Naive thymus-derived CD4-positive, alpha-beta T cell (primary cell): ENCODE data around the gene DNAJC10. TPM values are rescaled to one million over a fixed set of nuclear protein-coding genes. Genes with fewer than 3 reads are reported as not detected.

Experiments
- ATAC-seq: fragments of 150-1000 bp; cut with Tn5 transposase; 2 replicates; pipeline ENCODE4 v1.10.0; 2021; ENCODE audit warnings: mild to moderate bottlenecking, moderate library complexity
- CTCF ChIA-PET: fragments of 350-600 bp; sonication (Branson Sonifier 250); formaldehyde crosslinking; loops from one replicate; lab custom pipeline; 2021; ENCODE audit warnings: antibody characterized with exemption; lab: Charles Lee
- POLR2A ChIA-PET: fragments of 350-600 bp; sonication (Branson Sonifier 250); formaldehyde crosslinking; loops from one replicate; lab custom pipeline; 2021; ENCODE audit warnings: antibody characterized with exemption, inconsistent platforms; lab: Charles Lee
- DNase-seq, 9 donors: peaks; one replicate each; pipeline versions ENCODE4 v3.0.0 to v3.0.0-alpha.2; 2020 to 2022; ENCODE audit warnings: mixed read lengths in 1 of 9
- H3K27ac ChIP-seq: one replicate; pipeline ENCODE4 v1.7.0; 2013; ENCODE audit warnings: mild to moderate bottlenecking, low read depth, low read length, moderate library complexity
- H3K27me3 ChIP-seq, 2 donors: one replicate each; pipeline ENCODE4 v1.7.0; 2013; ENCODE audit warnings: low read length in 2 of 2, mild to moderate bottlenecking in 2 of 2, moderate library complexity in 2 of 2; ENCODE audit not compliant: control insufficient read depth in 2 of 2, insufficient read depth in 2 of 2
- H3K36me3 ChIP-seq, 3 experiments: 1 replicate in 2 of 3; 2 replicates in 1 of 3; pipeline ENCODE4 v1.7.0; 2013; ENCODE audit warnings: low read length in 3 of 3, mild to moderate bottlenecking in 3 of 3, moderate library complexity in 1 of 3; ENCODE audit not compliant: insufficient read depth in 3 of 3, control insufficient read depth in 2 of 3
- H3K4me1 ChIP-seq, 2 donors: one replicate each; pipeline ENCODE4 v1.7.0; 2013; ENCODE audit warnings: low read length in 2 of 2, mild to moderate bottlenecking in 2 of 2, moderate library complexity in 1 of 2; ENCODE audit not compliant: control insufficient read depth in 2 of 2, insufficient read depth in 2 of 2
- H3K4me3 ChIP-seq: 2 replicates; pipeline ENCODE4 v1.7.0; 2013; ENCODE audit warnings: mild to moderate bottlenecking, low read length
- H3K9me3 ChIP-seq, 3 experiments: 1 replicate in 2 of 3; 2 replicates in 1 of 3; pipeline ENCODE4 v1.7.0; 2013; ENCODE audit warnings: low read length in 3 of 3; ENCODE audit not compliant: control insufficient read depth in 2 of 3
- H3K27ac Mint-ChIP-seq, 9 donors: one replicate each; pipeline ENCODE4 v1.8.0; 2020 to 2022; ENCODE audit warnings: mixed read lengths in 9 of 9, mild to moderate bottlenecking in 8 of 9, moderate library complexity in 5 of 9, inconsistent platforms in 2 of 9
- H3K27me3 Mint-ChIP-seq, 5 donors: one replicate each; pipeline ENCODE4 v1.8.0; 2021 to 2022; ENCODE audit warnings: mixed read lengths in 5 of 5, mild to moderate bottlenecking in 1 of 5
- H3K36me3 Mint-ChIP-seq, 5 donors: one replicate each; pipeline ENCODE4 v1.8.0; 2020 to 2022; ENCODE audit warnings: mixed read lengths in 5 of 5, mild to moderate bottlenecking in 3 of 5, inconsistent platforms in 1 of 5
- H3K4me1 Mint-ChIP-seq, 7 donors: one replicate each; pipeline ENCODE4 v1.8.0; 2020 to 2022; ENCODE audit warnings: mixed read lengths in 7 of 7, mild to moderate bottlenecking in 3 of 7, inconsistent platforms in 1 of 7
- H3K4me3 Mint-ChIP-seq, 10 donors: one replicate each; pipeline ENCODE4 v1.8.0; 2020 to 2022; ENCODE audit warnings: mild to moderate bottlenecking in 10 of 10, mixed read lengths in 10 of 10, moderate library complexity in 6 of 10, inconsistent platforms in 2 of 10
- H3K9me3 Mint-ChIP-seq, 11 donors: one replicate each; pipeline ENCODE4 v1.8.0; 2020 to 2022; ENCODE audit warnings: mixed read lengths in 11 of 11, mild to moderate bottlenecking in 4 of 11, inconsistent platforms in 1 of 11, moderate library complexity in 1 of 11
- intact Hi-C, 2 donors: fragments of 100-400 bp; cut with micrococcal nuclease; formaldehyde crosslinking; loops; one replicate each; pipeline ENCODE4 v1.15.1; 2023
- polyA plus RNA-seq, 2 donors: library from polyadenylated mRNA; unstranded; fragments of 300-500 nt; fragmentation: Illumina TruSeq; gene quantifications; one replicate each; pipeline ENCODE4 v1.2.3, GENCODE V29; 2021
- total RNA-seq, 6 experiments: library from RNA in 5 of 6; stranded (reverse) in 5 of 6; gene quantifications; 1 replicate in 5 of 6; 2 replicates in 1 of 6; pipeline ENCODE4 v1.2.3 and lab custom pipeline; 2021 to 2026

DNAJC10 gene
- total and polyA plus RNA-seq, 7 experiments from 2014 or later = 35.9 to 70.4 (median 52.8) TPM

GRCh38 chr2:182706751-182707150, 9.3 kb upstream of the DNAJC10 start:
- Mint-ChIP-seq H3K9me3 (no peaks in the 10 kb centered on the region), H3K4me3 (no peak overlapping the region), H3K4me1 (no peaks in the 10 kb centered on the region), H3K27ac (no peak overlapping the region), H3K36me3 (no peaks in the 10 kb centered on the region), H3K27me3 (peaks cover 19 to 63% (median 38%) of the 10 kb centered on the region in 5 donors)
- CTCF ChIA-PET = no interaction called here
- Histone ChIP-seq H3K36me3 (no peaks in the 10 kb centered on the region), H3K27me3 (peaks cover 0 to 6% of the 10 kb centered on the region in 2 donors), H3K9me3 (no peaks in the 10 kb centered on the region), H3K4me1 (no peaks in the 10 kb centered on the region), H3K27ac (no peak overlapping the region), H3K4me3 (no peak overlapping the region)
- intact Hi-C loops = no loop called here
- POLR2A ChIA-PET = no interaction called here
- no peak for DNase-seq
- ATAC-seq = no peak

DNA sequence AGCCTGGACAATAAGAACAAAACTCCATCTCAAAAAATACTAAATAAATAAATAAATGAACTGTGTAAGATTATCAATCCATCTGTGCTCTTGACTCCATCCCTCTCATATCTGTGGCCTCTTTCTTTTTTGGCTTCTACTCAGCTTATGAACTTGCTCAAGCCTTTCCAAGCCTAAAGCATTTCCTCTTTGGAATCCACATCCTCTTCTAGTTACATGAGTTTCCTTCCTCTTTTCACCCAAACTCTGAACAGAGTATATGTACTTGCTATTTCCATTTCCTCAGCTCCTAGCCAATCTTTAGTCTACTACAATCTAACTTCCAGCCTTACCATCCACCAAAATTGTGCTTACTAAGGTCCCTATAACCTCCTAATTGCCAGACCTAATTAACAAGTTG, 2.5 kb upstream of the DNAJC10 start:
- CTCF ChIA-PET = no interaction called here
- no peak overlapping the region for H3K4me3 ChIP-seq
- H3K4me1 ChIP-seq = peaks cover 9 to 16% of the 10 kb centered on the region in 2 donors
- H3K36me3 Mint-ChIP-seq = no peaks in the 10 kb centered on the region
- H3K9me3 ChIP-seq = no peaks in the 10 kb centered on the region
- H3K27me3 Mint-ChIP-seq = peaks cover 7 to 30% (median 16%) of the 10 kb centered on the region in 5 donors
- H3K27me3 ChIP-seq = no peaks in the 10 kb centered on the region
- peaks cover 0 to 8% (median 0%) of the 10 kb centered on the region in 3 experiments for H3K36me3 ChIP-seq
- H3K27ac ChIP-seq = no peak overlapping the region
- H3K9me3 Mint-ChIP-seq = no peaks in the 10 kb centered on the region
- intact Hi-C loops = no loop called here
- H3K4me3 Mint-ChIP-seq = peak overlapping the region in 1 of 10 donors; percentile 1
- ATAC-seq (no peak), DNase-seq (no peak)
- POLR2A ChIA-PET = no interaction called here
- H3K4me1 Mint-ChIP-seq = peaks cover 0 to 9% (median 7%) of the 10 kb centered on the region in 7 donors
- H3K27ac Mint-ChIP-seq = peak overlapping the region in 3 of 9 donors; percentile 5 to 65 (median 24)

DNA sequence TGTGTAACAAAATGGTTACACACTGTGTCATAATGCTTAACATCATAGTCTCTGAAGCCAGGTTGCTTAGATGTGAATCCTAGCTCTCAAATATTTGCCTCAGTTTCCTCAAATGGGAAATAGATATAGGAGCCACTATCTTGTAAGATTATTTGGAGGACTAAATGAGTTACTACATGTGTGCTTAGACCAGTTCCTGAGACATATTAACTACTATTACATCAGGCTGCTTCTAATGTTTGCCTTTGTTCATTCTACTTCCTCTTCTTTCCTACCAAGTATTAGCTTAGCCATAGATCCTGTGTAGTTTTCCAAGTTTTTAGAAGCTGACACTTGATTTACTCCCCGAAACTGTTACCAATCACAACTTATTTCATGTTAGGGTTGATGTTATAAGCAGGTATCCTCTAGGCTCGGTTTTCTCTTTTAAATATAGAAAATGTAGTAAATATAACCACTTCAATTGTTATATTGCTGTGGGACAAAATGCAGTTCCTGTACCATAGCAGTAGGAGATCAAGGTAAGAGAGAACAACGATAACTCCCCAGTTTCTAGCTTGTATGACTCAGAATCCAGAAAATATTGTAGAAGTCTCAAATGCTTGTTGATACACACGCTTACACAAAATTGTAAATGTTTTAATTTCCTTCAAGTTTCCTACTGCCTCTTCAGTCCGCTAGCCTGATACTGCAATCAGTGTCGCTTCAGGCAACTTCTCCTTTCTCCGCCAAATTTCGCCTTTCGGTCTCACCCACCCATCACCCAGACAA, 751 bp upstream of the DNAJC10 start:
- POLR2A ChIA-PET = interaction anchor here (0.6 kb wide), 1 partner anchor 325 kb away, joined by 5 read pairs; no protein-coding TSS in a partner anchor
- peaks cover 0 to 11% (median 7%) of the 10 kb centered on the region in 7 donors for H3K4me1 Mint-ChIP-seq
- Histone ChIP-seq H3K27me3 (no peaks in the 10 kb centered on the region), H3K36me3 (peaks cover 0 to 8% (median 0%) of the 10 kb centered on the region in 3 experiments), H3K27ac (peak overlapping the region; percentile 73), H3K4me3 (peak overlapping the region; percentile 86), H3K4me1 (peaks cover 9 to 16% of the 10 kb centered on the region in 2 donors), H3K9me3 (no peaks in the 10 kb centered on the region)
- H3K27ac Mint-ChIP-seq = no peak overlapping the region
- H3K4me3 Mint-ChIP-seq = no peak overlapping the region
- no peaks in the 10 kb centered on the region for H3K9me3 Mint-ChIP-seq
- DNase-seq = no peak
- CTCF ChIA-PET = no interaction called here
- no peaks in the 10 kb centered on the region for H3K36me3 Mint-ChIP-seq
- H3K27me3 Mint-ChIP-seq = peaks cover 6 to 19% (median 8%) of the 10 kb centered on the region in 5 donors
- peak; percentile 18 for ATAC-seq
- intact Hi-C loops = loop anchor here (1.0 to 5.0 kb wide), 5 partner anchors 48 to 1733 kb away; partner anchors contain the start of genes ITPRID2 (in 1 of the 2) and UBE2E3 (in 1 of the 2)

GRCh38 chr2:182716650-182716979, 558 bp downstream of the DNAJC10 start:
- no peak for ATAC-seq
- H3K4me3 Mint-ChIP-seq = no peak overlapping the region

DNA sequence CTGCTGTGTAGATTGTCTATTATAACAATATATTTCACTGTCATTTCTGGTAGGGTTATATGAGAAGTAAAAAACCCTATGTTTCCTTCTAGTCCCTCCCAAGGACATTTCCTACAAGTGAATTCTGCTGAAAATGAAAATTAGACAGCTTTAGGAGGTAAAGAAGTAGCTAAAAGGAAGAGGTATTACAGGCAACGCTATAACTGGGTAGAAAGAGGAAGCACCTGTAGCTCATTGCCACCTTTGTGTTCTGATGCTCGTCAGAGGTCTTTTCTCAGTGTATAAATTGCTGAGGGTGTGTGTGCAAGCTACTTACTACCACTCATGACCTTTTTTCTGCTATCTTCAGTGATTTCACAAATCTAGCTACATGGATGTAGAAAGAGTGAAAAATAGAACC, 1.4 kb downstream of the DNAJC10 start:
- Mint-ChIP-seq H3K4me1 (peaks cover 0 to 13% (median 9%) of the 10 kb centered on the region in 7 donors), H3K27ac (no peak overlapping the region), H3K9me3 (no peaks in the 10 kb centered on the region), H3K4me3 (no peak overlapping the region), H3K36me3 (peaks cover 0 to 6% (median 4%) of the 10 kb centered on the region in 5 donors), H3K27me3 (peaks cover 0 to 7% (median 0%) of the 10 kb centered on the region in 5 donors)
- peaks cover 0 to 8% (median 0%) of the 10 kb centered on the region in 3 experiments for H3K36me3 ChIP-seq
- H3K27me3 ChIP-seq = no peaks in the 10 kb centered on the region
- H3K27ac ChIP-seq = no peak overlapping the region
- intact Hi-C loops = loop anchor here (2.0 to 5.0 kb wide), 5 partner anchors 15 to 1735 kb away; partner anchors contain the start of genes ITPRID2 (in 1 of the 2) and UBE2E3 (in 1 of the 2)
- no peaks in the 10 kb centered on the region for H3K9me3 ChIP-seq
- H3K4me1 ChIP-seq = peaks cover 9 to 16% of the 10 kb centered on the region in 2 donors
- ATAC-seq (no peak), DNase-seq (peak in 5 of 9 donors; percentile 8 to 25 (median 17))
- POLR2A ChIA-PET = no interaction called here
- H3K4me3 ChIP-seq = no peak overlapping the region
- CTCF ChIA-PET = no interaction called here

More at GRCh38 chr2:182716650-182716979, 558 bp downstream of the DNAJC10 start:
- H3K27ac ChIP-seq = peak overlapping the region; percentile 73
- no peak for DNase-seq
- CTCF ChIA-PET = interaction anchor here (0.6 kb wide), 2 partner anchors 405 to 1696 kb away, joined by 3 read pairs; no protein-coding TSS in a partner anchor
- H3K9me3 Mint-ChIP-seq = no peaks in the 10 kb centered on the region
- peaks cover 9 to 16% of the 10 kb centered on the region in 2 donors for H3K4me1 ChIP-seq
- peaks cover 0 to 8% (median 0%) of the 10 kb centered on the region in 3 experiments for H3K36me3 ChIP-seq
- peak overlapping the region; percentile 86 for H3K4me3 ChIP-seq
- peaks cover 0 to 7% (median 0%) of the 10 kb centered on the region in 5 donors for H3K27me3 Mint-ChIP-seq
- POLR2A ChIA-PET = no interaction called here
- H3K36me3 Mint-ChIP-seq = peaks cover 0 to 6% (median 4%) of the 10 kb centered on the region in 5 donors
- intact Hi-C loops = loop anchor here (1.0 to 5.0 kb wide), 8 partner anchors 16 to 1734 kb away; partner anchors contain the start of genes NCKAP1 (in 2 of the 2), NUP35 (in 2 of the 2), ITPRID2 (in 1 of the 2) and UBE2E3 (in 1 of the 2)
- H3K9me3 ChIP-seq = no peaks in the 10 kb centered on the region
- no peaks in the 10 kb centered on the region for H3K27me3 ChIP-seq
- H3K27ac Mint-ChIP-seq = no peak overlapping the region
- peaks cover 0 to 13% (median 9%) of the 10 kb centered on the region in 7 donors for H3K4me1 Mint-ChIP-seq

DNA sequence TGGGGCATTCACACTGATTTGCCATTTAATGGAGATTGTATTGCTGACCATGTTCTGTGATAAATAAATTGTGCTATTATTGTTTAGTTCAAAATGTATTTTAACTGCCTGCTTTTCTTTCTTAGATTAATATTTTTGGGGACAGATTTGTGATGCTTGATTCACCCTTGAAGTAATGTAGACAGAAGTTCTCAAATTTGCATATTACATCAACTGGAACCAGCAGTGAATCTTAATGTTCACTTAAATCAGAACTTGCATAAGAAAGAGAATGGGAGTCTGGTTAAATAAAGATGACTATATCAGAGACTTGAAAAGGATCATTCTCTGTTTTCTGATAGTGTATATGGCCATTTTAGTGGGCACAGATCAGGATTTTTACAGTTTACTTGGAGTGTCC, 1.8 kb downstream of the DNAJC10 start:
- peaks cover 0 to 13% (median 9%) of the 10 kb centered on the region in 7 donors for H3K4me1 Mint-ChIP-seq
- intact Hi-C loops = loop anchor here (2.0 to 5.0 kb wide), 5 partner anchors 15 to 1736 kb away; partner anchors contain the start of genes ITPRID2 (in 1 of the 2) and UBE2E3 (in 1 of the 2)
- H3K27ac ChIP-seq = no peak overlapping the region

More for the DNA sequence above, 1.8 kb downstream of the DNAJC10 start:
- DNase-seq (no peak), ATAC-seq (no peak)
- Histone ChIP-seq H3K36me3 (peaks cover 0 to 8% (median 0%) of the 10 kb centered on the region in 3 experiments), H3K4me1 (peaks cover 9 to 16% of the 10 kb centered on the region in 2 donors), H3K9me3 (no peaks in the 10 kb centered on the region), H3K4me3 (no peak overlapping the region), H3K27me3 (no peaks in the 10 kb centered on the region)
- Mint-ChIP-seq H3K4me3 (no peak overlapping the region), H3K27me3 (peaks cover 0 to 6% (median 0%) of the 10 kb centered on the region in 5 donors), H3K36me3 (peaks cover 0 to 6% (median 4%) of the 10 kb centered on the region in 5 donors), H3K27ac (no peak overlapping the region), H3K9me3 (no peaks in the 10 kb centered on the region)
- POLR2A ChIA-PET = no interaction called here
- CTCF ChIA-PET = no interaction called here
